Hepatocyte (in vitro differentiated cells): ENCODE measurements around the gene NOC4L. TPM values are rescaled to one million over a fixed set of nuclear protein-coding genes. Genes with fewer than 3 reads are reported as not detected.

Source experiments
- DNase-seq: peaks from one replicate; pipeline ENCODE4 v3.0.0-alpha.2; 2016; ENCODE audit warnings: low spot score
- H2AFZ ChIP-seq: fragments of 200-600 bp; sonication (generic); 2 replicates; pipeline ENCODE4 v1.6.0; 2016; ENCODE audit warnings: antibody characterized with exemption, mild to moderate bottlenecking
- H3K27ac ChIP-seq: fragments of 200-600 bp; sonication (generic); 2 replicates; pipeline ENCODE4 v1.5.1; 2016; ENCODE audit warnings: mild to moderate bottlenecking
- H3K27me3 ChIP-seq: fragments of 200-600 bp; sonication (generic); 2 replicates; pipeline ENCODE4 v1.6.1; 2016
- H3K36me3 ChIP-seq: fragments of 200-600 bp; sonication (generic); replicated peaks from 2 replicates; pipeline ENCODE4 v1.5.1; 2016; ENCODE audit warnings: low read depth; ENCODE audit not compliant: insufficient read depth
- H3K4me1 ChIP-seq: fragments of 200-600 bp; sonication (generic); 2 replicates; pipeline ENCODE4 v1.5.1; 2016; ENCODE audit warnings: mild to moderate bottlenecking, moderate library complexity; ENCODE audit not compliant: insufficient read depth
- H3K4me2 ChIP-seq: fragments of 200-600 bp; sonication (generic); 2 replicates; pipeline ENCODE4 v1.6.0; 2016
- H3K4me3 ChIP-seq: fragments of 200-600 bp; sonication (generic); 2 replicates; pipeline ENCODE4 v1.5.1; 2016; ENCODE audit warnings: mild to moderate bottlenecking
- H3K79me2 ChIP-seq: fragments of 200-600 bp; sonication (generic); 2 replicates; pipeline ENCODE4 v1.6.0; 2017; ENCODE audit warnings: mild to moderate bottlenecking
- H3K9me2 ChIP-seq: fragments of 200-600 bp; sonication (generic); replicated peaks from 2 replicates; pipeline ENCODE4 v1.6.0; 2017; ENCODE audit warnings: mild to moderate bottlenecking; ENCODE audit not compliant: insufficient read depth
- H3K9me3 ChIP-seq: fragments of 200-600 bp; sonication (generic); 2 replicates; pipeline ENCODE4 v1.5.1; 2016; ENCODE audit warnings: low read depth, mild to moderate bottlenecking
- H4K20me1 ChIP-seq: fragments of 200-600 bp; sonication (generic); 2 replicates; pipeline ENCODE4 v1.6.0; 2016; ENCODE audit warnings: mild to moderate bottlenecking; ENCODE audit not compliant: insufficient read depth, poor library complexity, severe bottlenecking
- CTCF ChIP-seq: fragments of 200-600 bp; sonication (generic); IDR thresholded peaks from 2 replicates; pipeline ENCODE4 v1.5.1; 2016; ENCODE audit warnings: antibody characterized with exemption, mild to moderate bottlenecking; ENCODE audit not compliant: poor library complexity
- EZH2 ChIP-seq: fragments of 200-600 bp; sonication (generic); IDR thresholded peaks from 2 replicates; pipeline ENCODE4 v1.6.1; 2016; ENCODE audit warnings: antibody characterized with exemption, mild to moderate bottlenecking, borderline replicate concordance
- EZH2phosphoT487 ChIP-seq: fragments of 200-600 bp; sonication (generic); IDR thresholded peaks from one replicate; pipeline ENCODE4 v1.6.1; 2018; ENCODE audit warnings: antibody characterized with exemption, mild to moderate bottlenecking, low read depth, moderate library complexity; ENCODE audit not compliant: unreplicated experiment, severe bottlenecking
- WGBS: methylation state at CpG from one replicate; pipeline ENCODE4 v1.1.6; 2016; ENCODE audit warnings: low lambda C conversion rate; ENCODE audit errors: missing lambda C conversion rate; 5-methylcytosine and 5-hydroxymethylcytosine counted together
- polyA plus RNA-seq: library from polyadenylated mRNA; unstranded; fragments of >200 nt; fragmentation: Nextera tagmentation; extraction: Ambion mirVana; gene quantifications from 2 replicates; pipeline ENCODE4 v1.2.1, GENCODE V29; 2016
- small RNA-seq: library from RNA; depleted of rRNA; stranded (forward); fragments of <200 nt; gene quantifications from one replicate; pipeline ENCODE3, GENCODE V24; 2014
- total RNA-seq: library from RNA; depleted of rRNA; stranded (reverse); fragments of >200 nt; gene quantifications from 2 replicates; pipeline ENCODE4 v1.2.3, GENCODE V29; 2014

The NOC4L gene
- total and polyA plus RNA-seq, 2 experiments from 2014 or later, result 8.9 to 31.8 TPM

GRCh38 chr12:132201391-132202120 is 57.3 kb downstream of the NOC4L start:
- H4K20me1 ChIP-seq, result no peaks in the 10 kb centered on the region
- H3K79me2 ChIP-seq, result no peaks in the 10 kb centered on the region
- DNase-seq, result no peak
- H3K4me2 ChIP-seq, result no peak overlapping the region
- no peaks in the 10 kb centered on the region for H3K4me1 ChIP-seq
- H3K9me2 ChIP-seq, result no peaks in the 10 kb centered on the region
- no peaks in the 10 kb centered on the region for H3K36me3 ChIP-seq
- 90% methylated on average over 23 of the region's 23 CpGs for WGBS
- no peak overlapping the region for H3K4me3 ChIP-seq
- no peak overlapping the region for H3K27ac ChIP-seq
- TF ChIP-seq EZH2, result no peak
- TF ChIP-seq EZH2phosphoT487, result no peak
- TF ChIP-seq CTCF, result no peak
- no peaks in the 10 kb centered on the region for H3K9me3 ChIP-seq
- no peak overlapping the region for H2AFZ ChIP-seq
- peaks cover 9% of the 10 kb centered on the region for H3K27me3 ChIP-seq

Small RNA genes within 50 kb of the gene (small RNA-seq; reads per million reads assigned to genes)
- not detected for gene AC138466.3

Other genes starting within 250 kb of the NOC4L start
- gene ULK1, start 249.8 kb upstream of the NOC4L start, total RNA-seq, result 9.4 and 9.8 TPM in 2 replicates
- gene ULK1, start 249.8 kb upstream of the NOC4L start, polyA plus RNA-seq, result 11.0 and 14.8 TPM in 2 replicates
- 8.9 and 10.7 TPM in 2 replicates for gene PUS1, start 215.2 kb upstream of the NOC4L start, total RNA-seq
- gene PUS1, start 215.2 kb upstream of the NOC4L start, polyA plus RNA-seq, result 10.2 and 10.6 TPM in 2 replicates
- gene EP400, start 194.5 kb upstream of the NOC4L start, total RNA-seq, result 9.5 and 12.3 TPM in 2 replicates
- 10.3 and 15.1 TPM in 2 replicates for gene EP400, start 194.5 kb upstream of the NOC4L start, polyA plus RNA-seq
- gene DDX51, start 138 bp upstream of the NOC4L start, total RNA-seq, result 5.8 and 6.8 TPM in 2 replicates
- 16.1 and 24.3 TPM in 2 replicates for gene DDX51, start 138 bp upstream of the NOC4L start, polyA plus RNA-seq
- 2.2 and 3.9 TPM in 2 replicates for gene GALNT9, start 185.1 kb downstream of the NOC4L start, total RNA-seq
- gene GALNT9, start 185.1 kb downstream of the NOC4L start, polyA plus RNA-seq, result 3.0 and 4.7 TPM in 2 replicates